ENCODE data around the gene OTOF.

DNA sequence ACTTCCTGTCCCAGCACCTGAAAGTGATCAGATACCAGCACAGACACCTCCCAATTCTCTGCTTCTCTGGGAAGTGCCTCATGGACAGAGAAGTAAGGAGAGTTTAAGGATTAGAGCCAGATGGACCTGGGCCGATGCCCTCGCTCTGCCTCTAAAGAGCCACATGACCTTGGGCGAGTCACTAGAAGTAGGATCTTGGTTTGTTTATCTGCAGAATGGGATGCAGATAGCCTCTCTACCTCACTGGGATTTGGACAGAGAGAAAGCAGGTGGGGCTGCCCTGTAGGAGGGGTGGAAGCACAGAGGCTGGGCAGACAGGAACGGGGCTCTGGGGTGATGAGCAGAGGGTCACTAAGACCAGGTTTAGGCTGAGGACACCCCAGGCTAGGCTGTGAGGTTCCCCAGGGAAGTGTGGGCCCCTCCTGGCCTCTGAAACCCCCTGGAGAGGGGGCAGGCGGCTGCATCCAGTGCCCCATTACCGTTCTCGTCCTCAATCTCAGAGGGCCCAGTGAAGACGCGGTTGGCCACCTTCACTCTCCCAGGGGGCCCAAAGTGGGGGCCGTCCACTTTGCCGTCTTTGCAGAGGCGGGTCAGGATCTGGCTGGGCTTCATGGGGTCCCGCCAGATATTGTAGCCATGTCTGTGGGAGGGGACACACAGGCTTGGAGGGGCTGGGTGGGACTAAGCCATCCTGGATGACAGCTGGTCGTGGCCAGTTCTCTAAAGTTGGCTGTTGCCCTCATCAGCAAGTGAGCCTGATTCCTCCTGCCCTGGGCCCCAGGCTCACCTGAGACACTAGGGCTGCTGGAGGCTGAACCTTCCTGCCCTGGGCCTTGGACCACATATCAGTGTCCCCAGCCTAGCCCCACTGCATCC, 13.3 kb downstream of the OTOF start:
- TF ChIP-seq, protein P1, sequence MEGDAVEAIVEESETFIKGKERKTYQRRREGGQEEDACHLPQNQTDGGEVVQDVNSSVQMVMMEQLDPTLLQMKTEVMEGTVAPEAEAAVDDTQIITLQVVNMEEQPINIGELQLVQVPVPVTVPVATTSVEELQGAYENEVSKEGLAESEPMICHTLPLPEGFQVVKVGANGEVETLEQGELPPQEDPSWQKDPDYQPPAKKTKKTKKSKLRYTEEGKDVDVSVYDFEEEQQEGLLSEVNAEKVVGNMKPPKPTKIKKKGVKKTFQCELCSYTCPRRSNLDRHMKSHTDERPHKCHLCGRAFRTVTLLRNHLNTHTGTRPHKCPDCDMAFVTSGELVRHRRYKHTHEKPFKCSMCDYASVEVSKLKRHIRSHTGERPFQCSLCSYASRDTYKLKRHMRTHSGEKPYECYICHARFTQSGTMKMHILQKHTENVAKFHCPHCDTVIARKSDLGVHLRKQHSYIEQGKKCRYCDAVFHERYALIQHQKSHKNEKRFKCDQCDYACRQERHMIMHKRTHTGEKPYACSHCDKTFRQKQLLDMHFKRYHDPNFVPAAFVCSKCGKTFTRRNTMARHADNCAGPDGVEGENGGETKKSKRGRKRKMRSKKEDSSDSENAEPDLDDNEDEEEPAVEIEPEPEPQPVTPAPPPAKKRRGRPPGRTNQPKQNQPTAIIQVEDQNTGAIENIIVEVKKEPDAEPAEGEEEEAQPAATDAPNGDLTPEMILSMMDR (IDR thresholded peaks at IDR 0.05): no peak
- TF ChIP-seq POLR2A (IDR thresholded peaks at IDR 0.05): no peak

All from uterus (tissue), 2 donors.